HG02623 (cell line): ENCODE measurements around the gene RTEL1.
"Not testable (repeated sequence)": the region's sequence is repeated elsewhere in the genome, so short reads cannot be mapped to it uniquely, and the experiment has no call there.

Source experiments
- ATAC-seq: cut with Tn5 transposase; IDR thresholded peaks from one replicate; pipeline ENCODE4 v1.9.1; 2021; ENCODE audit warnings: moderate library complexity; ENCODE audit not compliant: unreplicated experiment

Gene RTEL1

GRCh38 chr20:63627129-63627750, 30.9 kb upstream of the RTEL1 start:
- peak; percentile 71 for ATAC-seq

- ATAC-seq = no peak
Measured at GRCh38 chr20:63627751-63628245, 30.3 kb upstream of the RTEL1 start.

- no peak for ATAC-seq
Measured at GRCh38 chr20:63628246-63628975, 29.7 kb upstream of the RTEL1 start.

GRCh38 chr20:63630956-63631355, 27.2 kb upstream of the RTEL1 start:
- ATAC-seq = not testable (repeated sequence)

- ATAC-seq = not testable (repeated sequence)
Measured at GRCh38 chr20:63631426-63631825, 26.7 kb upstream of the RTEL1 start.

- no peak for ATAC-seq
Measured at GRCh38 chr20:63633732-63634131, 24.4 kb upstream of the RTEL1 start.

GRCh38 chr20:63635431-63636141, 22.5 kb upstream of the RTEL1 start:
- no peak for ATAC-seq

- ATAC-seq = no peak
Measured at GRCh38 chr20:63636752-63637628, 21.1 kb upstream of the RTEL1 start.

- no peak for ATAC-seq
Measured at GRCh38 chr20:63639093-63639975, 18.8 kb upstream of the RTEL1 start.

- no peak for ATAC-seq
Measured at GRCh38 chr20:63640086-63640485, 18.0 kb upstream of the RTEL1 start.

- ATAC-seq = not testable (repeated sequence)
Measured at GRCh38 chr20:63640686-63641085, 17.4 kb upstream of the RTEL1 start.

GRCh38 chr20:63641146-63641791, 16.8 kb upstream of the RTEL1 start:
- no peak for ATAC-seq

GRCh38 chr20:63641792-63642523, 16.2 kb upstream of the RTEL1 start:
- peak; percentile 77 for ATAC-seq

GRCh38 chr20:63642527-63643247, 15.4 kb upstream of the RTEL1 start:
- no peak for ATAC-seq

GRCh38 chr20:63643499-63643898, 14.6 kb upstream of the RTEL1 start:
- ATAC-seq = no peak

GRCh38 chr20:63643946-63644345, 14.2 kb upstream of the RTEL1 start:
- ATAC-seq = no peak

GRCh38 chr20:63645218-63645617, 12.9 kb upstream of the RTEL1 start:
- no peak for ATAC-seq

GRCh38 chr20:63648190-63648589, 9.9 kb upstream of the RTEL1 start:
- no peak for ATAC-seq
